H9 (cell line): Measurements from ENCODE around the gene GRB7. TPM values are rescaled to one million over a fixed set of nuclear protein-coding genes. Genes with fewer than 3 reads are reported as not detected.

Source experiments
- DNase-seq: peaks from one replicate; pipeline ENCODE4 v3.0.0-alpha.2; 2017
- H2AFZ ChIP-seq: one replicate; pipeline ENCODE4 v1.6.1; 2013; ENCODE audit warnings: mild to moderate bottlenecking, low read length, control low read depth, moderate library complexity
- H2AK5ac ChIP-seq: 2 replicates; pipeline ENCODE4 v1.6.1; 2013; ENCODE audit warnings: low read length, control low read depth, mixed read lengths; ENCODE audit not compliant: insufficient read length
- H2BK120ac ChIP-seq: one replicate; pipeline ENCODE4 v1.6.1; 2013; ENCODE audit warnings: low read depth, mild to moderate bottlenecking, low read length, control low read depth, inconsistent platforms; ENCODE audit not compliant: poor library complexity, severe bottlenecking
- H2BK12ac ChIP-seq: 2 replicates; pipeline ENCODE4 v1.6.1; 2013; ENCODE audit warnings: low read length, control low read depth, mixed read lengths, low read depth; ENCODE audit not compliant: insufficient read length
- H2BK15ac ChIP-seq: 2 replicates; pipeline ENCODE4 v1.6.1; 2013; ENCODE audit warnings: low read depth, low read length, control low read depth
- H2BK20ac ChIP-seq: one replicate; pipeline ENCODE4 v1.6.1; 2013; ENCODE audit warnings: low read depth, mild to moderate bottlenecking, low read length, control low read depth, inconsistent platforms; ENCODE audit not compliant: poor library complexity, severe bottlenecking
- H2BK5ac ChIP-seq: 2 replicates; pipeline ENCODE4 v1.6.1; 2013; ENCODE audit warnings: low read length, control low read depth, mixed read lengths; ENCODE audit not compliant: insufficient read length
- H3K14ac ChIP-seq: 2 replicates; pipeline ENCODE4 v1.6.1; 2013; ENCODE audit warnings: low read length, control low read depth; ENCODE audit not compliant: insufficient read depth
- H3K18ac ChIP-seq: 2 replicates; pipeline ENCODE4 v1.6.1; 2013; ENCODE audit warnings: low read depth, mild to moderate bottlenecking, mixed read lengths, low read length, control low read depth; ENCODE audit not compliant: insufficient read length
- H3K23ac ChIP-seq: 2 replicates; pipeline ENCODE4 v1.6.1; 2013; ENCODE audit warnings: low read length, control low read depth, mixed read lengths, low read depth; ENCODE audit not compliant: insufficient read length
- H3K23me2 ChIP-seq: 2 replicates; pipeline ENCODE4 v1.6.1; 2013; ENCODE audit warnings: low read depth, mild to moderate bottlenecking, mixed read lengths, low read length, control low read depth; ENCODE audit not compliant: insufficient read length, poor library complexity, severe bottlenecking
- H3K27ac ChIP-seq: 2 replicates; pipeline ENCODE4 v1.5.1; 2013; ENCODE audit warnings: low read length, control low read depth, mixed read lengths, low read depth; ENCODE audit not compliant: insufficient read length
- H3K27me3 ChIP-seq: 2 replicates; pipeline ENCODE4 v1.6.1; 2013; ENCODE audit warnings: low read length, control low read depth, inconsistent platforms; ENCODE audit not compliant: insufficient read depth
- H3K4ac ChIP-seq: 2 replicates; pipeline ENCODE4 v1.6.1; 2013; ENCODE audit warnings: low read depth, mild to moderate bottlenecking, control low read depth, inconsistent platforms, low read length, moderate library complexity
- H3K4me1 ChIP-seq: 2 replicates; pipeline ENCODE4 v1.6.1; 2013; ENCODE audit warnings: low read length, control low read depth, inconsistent platforms; ENCODE audit not compliant: insufficient read depth
- H3K4me2 ChIP-seq: 2 replicates; pipeline ENCODE4 v1.6.1; 2013; ENCODE audit warnings: low read length, control low read depth, mixed read lengths; ENCODE audit not compliant: insufficient read length, insufficient read depth
- H3K56ac ChIP-seq: 2 replicates; pipeline ENCODE4 v1.6.1; 2013; ENCODE audit warnings: low read depth, mild to moderate bottlenecking, mixed read lengths, low read length, control low read depth; ENCODE audit not compliant: insufficient read length
- H3K79me1 ChIP-seq: 2 replicates; pipeline ENCODE4 v1.6.1; 2013; ENCODE audit warnings: low read depth, mild to moderate bottlenecking, moderate library complexity, low read length, control low read depth, inconsistent platforms; ENCODE audit not compliant: insufficient read depth, poor library complexity, severe bottlenecking
- H3K79me2 ChIP-seq: 2 replicates; pipeline ENCODE4 v1.6.1; 2013; ENCODE audit warnings: low read length, control low read depth, inconsistent platforms; ENCODE audit not compliant: insufficient read depth
- H3K9ac ChIP-seq: 2 replicates; pipeline ENCODE4 v1.6.1; 2013; ENCODE audit warnings: low read length, control low read depth, mixed read lengths; ENCODE audit not compliant: insufficient read length; ENCODE audit errors: extremely low read depth
- H3K9me3 ChIP-seq: one replicate; pipeline ENCODE4 v1.6.1; 2013; ENCODE audit warnings: low read depth, low read length, inconsistent platforms; ENCODE audit not compliant: control insufficient read depth
- H3T11ph ChIP-seq: one replicate; pipeline ENCODE4 v1.6.1; 2013; ENCODE audit warnings: mild to moderate bottlenecking, low read length, control low read depth, inconsistent platforms
- H4K20me1 ChIP-seq: one replicate; pipeline ENCODE4 v1.6.1; 2013; ENCODE audit not compliant: control insufficient read depth, insufficient read length, insufficient read depth
- H4K5ac ChIP-seq: 2 replicates; pipeline ENCODE4 v1.6.1; 2013; ENCODE audit warnings: low read depth, mild to moderate bottlenecking, mixed read lengths, low read length, control low read depth; ENCODE audit not compliant: insufficient read length
- H4K8ac ChIP-seq: replicated peaks from 2 replicates; pipeline ENCODE4 v1.6.1; 2013; ENCODE audit warnings: low read length, control low read depth, mixed read lengths, low read depth; ENCODE audit not compliant: insufficient read length
- H4K91ac ChIP-seq: 2 replicates; pipeline ENCODE4 v1.6.1; 2013; ENCODE audit warnings: low read depth, mild to moderate bottlenecking, moderate library complexity, mixed read lengths, low read length, control low read depth; ENCODE audit not compliant: insufficient read length
- H3K27ac Mint-ChIP-seq, 3 experiments: 2 replicates in 2 of 3; 3 replicates in 1 of 3; pipeline ENCODE4 v1.8.0; 2020 to 2021; ENCODE audit warnings: mixed read lengths in 3 of 3, mild to moderate bottlenecking in 1 of 3, moderate library complexity in 1 of 3
- H3K27me3 Mint-ChIP-seq: 2 replicates; pipeline ENCODE4 v1.8.0; 2021; ENCODE audit warnings: low read depth, mild to moderate bottlenecking, moderate library complexity, mixed read lengths
- H3K36me3 Mint-ChIP-seq, 3 experiments: 2 replicates in 2 of 3; 3 replicates in 1 of 3; pipeline ENCODE4 v1.8.0; 2020 to 2021; ENCODE audit warnings: low read depth in 3 of 3, mixed read lengths in 3 of 3; ENCODE audit not compliant: insufficient read depth in 1 of 3
- H3K4me1 Mint-ChIP-seq, 2 experiments: 2 replicates each; pipeline ENCODE4 v1.8.0; 2020; ENCODE audit warnings: mixed read lengths in 2 of 2
- H3K4me3 Mint-ChIP-seq, 2 experiments: 2 replicates in 1 of 2; 3 replicates in 1 of 2; pipeline ENCODE4 v1.8.0; 2020 to 2021; ENCODE audit warnings: mild to moderate bottlenecking in 2 of 2, mixed read lengths in 2 of 2, moderate library complexity in 1 of 2
- H3K9me3 Mint-ChIP-seq, 2 experiments: 2 replicates in 1 of 2; 3 replicates in 1 of 2; pipeline ENCODE4 v1.8.0; 2020; ENCODE audit warnings: mild to moderate bottlenecking in 2 of 2, mixed read lengths in 2 of 2, moderate library complexity in 1 of 2
- CTCF ChIP-seq: fragments of 200-600 bp; sonication (generic); conservative IDR thresholded peaks from 3 replicates; pipeline ENCODE4 v1.8.0; 2021; ENCODE audit warnings: antibody characterized with exemption, mild to moderate bottlenecking
- WGBS: extraction: QIAGEN DNeasy Blood & Tissue Kit; methylation state at CpG from one replicate; pipeline ENCODE4 v1.1.7; 2013; ENCODE audit warnings: missing lambda C conversion rate, low lambda C conversion rate, mixed read lengths; ENCODE audit not compliant: insufficient read length; ENCODE audit errors: extremely low coverage; 5-methylcytosine and 5-hydroxymethylcytosine counted together
- total RNA-seq: library from RNA; stranded (reverse); gene quantifications from 2 replicates; pipeline ENCODE4 v1.2.1, GENCODE V29; 2021

GRB7 gene
- total RNA-seq, 1 experiment from 2014 or later, result 55.0 TPM

GRCh38 chr17:39740357-39741111, 2.8 kb downstream of the GRB7 start:
- peaks cover 2% of the 10 kb centered on the region; the same call in 1 of the 2 replicates for H3K79me2 ChIP-seq
- peak overlapping the region; percentile 86 for H3K18ac ChIP-seq
- no peak overlapping the region for H3K23ac ChIP-seq
- H3K9me3 ChIP-seq, result no peaks in the 10 kb centered on the region
- H2AK5ac ChIP-seq, result peak overlapping the region; percentile 43
- H4K8ac ChIP-seq, result no peak overlapping the region
- H3K23me2 ChIP-seq, result peaks cover 27% of the 10 kb centered on the region
- H3K4me3 Mint-ChIP-seq, result peak overlapping the region; percentile 85 to 87
- no peak overlapping the region for H2AFZ ChIP-seq
- H3K27me3 Mint-ChIP-seq, result peaks cover 3% of the 10 kb centered on the region; the same call in 1 of the 2 replicates
- no peaks in the 10 kb centered on the region for H3K79me1 ChIP-seq
- peak overlapping the region; percentile 91 to 99 (median 98) for H3K27ac Mint-ChIP-seq
- H3T11ph ChIP-seq, result no peak overlapping the region
- H2BK120ac ChIP-seq, result no peak overlapping the region
- no peaks in the 10 kb centered on the region for H4K20me1 ChIP-seq
- H3K36me3 Mint-ChIP-seq, result peaks cover 13 to 37% (median 29%) of the 10 kb centered on the region in 3 experiments; a peak in 6 of 7 replicates
- H3K4me1 ChIP-seq, result peaks cover 3% of the 10 kb centered on the region; the same call in 1 of the 2 replicates
- no peaks in the 10 kb centered on the region for H3K9me3 Mint-ChIP-seq
- H3K4ac ChIP-seq, result peak overlapping the region; percentile 36
- H3K9ac ChIP-seq, result peak overlapping the region; percentile 52
- no peaks in the 10 kb centered on the region for H3K27me3 ChIP-seq
- TF ChIP-seq CTCF, result no peak
- H2BK15ac ChIP-seq, result 0 out of 2 replicates have a peak overlapping the region, but pooled peaks have one; percentile 0
- H4K91ac ChIP-seq, result peak overlapping the region; percentile 40
- peak overlapping the region; percentile 73 for H3K4me2 ChIP-seq
- peak; percentile 96 for DNase-seq
- peak overlapping the region; percentile 31 for H2BK5ac ChIP-seq
- peak overlapping the region; percentile 83 for H3K14ac ChIP-seq
- H4K5ac ChIP-seq, result peak overlapping the region; percentile 23
- peaks cover 31 to 38% of the 10 kb centered on the region in 2 experiments for H3K4me1 Mint-ChIP-seq
- WGBS, result no CpG with 5 or more reads among the region's 16 CpGs
- H3K27ac ChIP-seq, result peak overlapping the region; percentile 77
- no peak overlapping the region for H2BK20ac ChIP-seq
- H3K56ac ChIP-seq, result no peak overlapping the region
- H2BK12ac ChIP-seq, result peak overlapping the region; percentile 19
